GM19463 (cell line): ENCODE measurements around the gene NUFIP1.
"Not testable (repeated sequence)": the region's sequence is repeated elsewhere in the genome, so short reads cannot be mapped to it uniquely, and the experiment has no call there.

Experiments
- ATAC-seq: cut with Tn5 transposase; IDR thresholded peaks from one replicate; pipeline ENCODE4 v1.9.1; 2021; ENCODE audit warnings: mild to moderate bottlenecking, moderate library complexity; ENCODE audit not compliant: unreplicated experiment

The NUFIP1 gene

GRCh38 chr13:44989071-44989889, at the start of gene NUFIP1, which contains the start of gene GPALPP1:
TSS of gene NUFIP1 (minus strand) at chr13:44989471. CDS start at chr13:44989436, 35 bp downstream.
TSS of gene GPALPP1 (plus strand) at chr13:44989538. CDS start at chr13:44989655, 117 bp downstream.
- peak; percentile 99 for ATAC-seq

DNA sequence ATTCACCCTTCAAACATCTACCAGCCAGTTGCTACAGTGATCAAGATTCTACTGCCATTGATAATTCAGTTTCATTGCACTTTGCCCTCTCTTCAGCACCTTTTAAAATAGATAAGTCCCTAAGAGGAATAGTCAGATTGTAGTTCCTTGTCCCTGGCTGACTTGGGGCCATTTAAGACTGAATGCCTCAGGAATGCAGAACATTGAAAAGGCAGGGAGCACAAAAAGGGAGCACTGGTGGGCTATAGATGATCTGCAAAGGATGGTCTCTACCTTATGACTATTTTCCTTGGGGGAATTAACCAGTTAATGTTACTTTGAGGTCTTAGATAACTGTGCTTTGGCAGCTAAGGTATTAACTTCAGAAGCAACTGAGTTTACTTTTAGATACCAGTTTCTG, 46.9 kb upstream of the NUFIP1 start:
- ATAC-seq = no peak

GRCh38 chr13:45034342-45034741, 45.1 kb upstream of the NUFIP1 start:
- ATAC-seq = no peak

- no peak for ATAC-seq
Observed at GRCh38 chr13:45024847-45025246, 35.6 kb upstream of the NUFIP1 start.

GRCh38 chr13:45021250-45021649, 32.0 kb upstream of the NUFIP1 start:
- ATAC-seq = no peak

DNA sequence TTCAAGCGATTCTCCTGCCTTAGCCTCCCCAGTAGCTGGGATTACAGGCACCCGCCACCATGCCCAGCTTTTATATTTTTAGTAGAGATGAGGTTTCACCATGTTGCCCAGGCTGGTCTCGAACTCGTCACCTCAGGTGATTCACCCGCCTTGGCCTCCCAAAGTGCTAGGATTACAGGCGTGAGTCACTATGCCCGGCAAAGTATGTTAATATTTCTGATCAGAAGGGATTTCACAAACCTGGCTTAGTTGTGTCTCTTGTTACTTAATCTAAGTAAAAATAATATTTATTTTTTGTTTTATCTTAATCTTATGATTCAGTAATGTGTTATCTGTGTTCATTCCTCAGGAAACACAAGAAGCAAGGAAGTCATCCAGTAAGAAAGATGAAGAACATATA, 30.7 kb upstream of the NUFIP1 start:
- ATAC-seq = not testable (repeated sequence)

- no peak for ATAC-seq
Observed at GRCh38 chr13:45016792-45017425, 27.6 kb upstream of the NUFIP1 start.

DNA sequence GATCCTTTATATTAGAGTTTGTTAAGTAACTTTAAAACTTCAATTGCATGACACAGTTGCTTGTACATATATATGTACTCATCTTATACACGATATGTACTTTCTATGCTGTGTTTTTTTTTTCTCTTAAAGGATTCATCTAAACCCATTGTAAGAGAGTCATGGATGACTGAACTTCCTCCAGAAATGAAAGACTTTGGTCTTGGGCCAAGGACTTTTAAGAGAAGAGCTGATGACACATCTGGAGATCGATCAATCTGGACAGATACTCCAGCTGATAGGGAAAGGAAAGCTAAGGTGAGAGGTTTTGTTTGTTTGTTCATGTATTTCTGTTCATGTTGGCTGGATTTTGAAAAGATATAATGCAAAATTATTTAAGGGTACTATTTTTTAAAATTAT, 26.0 kb upstream of the NUFIP1 start:
- ATAC-seq = no peak

- ATAC-seq = no peak
Observed at GRCh38 chr13:45011198-45011597, 21.9 kb upstream of the NUFIP1 start.

DNA sequence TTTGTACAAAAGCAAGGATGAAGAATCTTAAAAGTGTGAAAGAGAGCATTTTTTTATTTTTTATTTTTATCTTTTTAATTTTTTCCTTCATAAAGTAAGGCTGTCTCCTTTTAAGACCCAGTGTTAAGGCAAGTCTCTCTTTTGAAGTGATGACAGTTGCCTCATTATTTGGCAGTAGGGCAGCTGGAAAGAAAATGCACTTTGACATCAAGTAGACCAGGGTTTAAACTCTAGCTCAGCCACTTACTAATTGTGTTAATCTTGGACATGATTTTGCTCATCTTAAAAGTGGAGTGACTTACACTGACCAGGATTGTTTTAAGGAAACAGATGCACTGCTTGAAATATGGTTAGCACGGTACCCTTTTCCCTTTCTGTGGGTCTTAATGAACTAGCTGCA, 18.6 kb upstream of the NUFIP1 start:
- ATAC-seq = no peak

DNA sequence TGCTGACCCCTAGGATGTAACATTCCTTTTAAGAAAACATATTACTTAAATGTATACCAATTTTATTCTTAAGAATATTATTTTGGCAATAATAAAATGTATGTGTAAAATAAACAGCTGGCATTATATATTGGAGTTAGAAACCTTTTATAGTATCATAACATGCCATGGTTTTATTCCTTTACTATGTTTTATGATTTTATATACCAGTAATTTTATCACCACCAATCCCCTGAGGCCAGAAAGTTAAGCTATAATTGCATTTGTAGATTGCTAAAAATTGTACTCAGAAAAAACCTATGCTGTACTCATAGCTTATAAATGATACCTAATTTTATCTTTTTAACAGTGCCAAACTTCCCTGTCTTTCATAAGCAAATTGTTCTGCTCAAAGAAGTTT, 18.0 kb upstream of the NUFIP1 start:
- ATAC-seq = no peak

- ATAC-seq = no peak
Observed at GRCh38 chr13:45004096-45004495, 14.8 kb upstream of the NUFIP1 start.

- ATAC-seq = no peak
Observed at GRCh38 chr13:45003417-45003816, 14.1 kb upstream of the NUFIP1 start.

DNA sequence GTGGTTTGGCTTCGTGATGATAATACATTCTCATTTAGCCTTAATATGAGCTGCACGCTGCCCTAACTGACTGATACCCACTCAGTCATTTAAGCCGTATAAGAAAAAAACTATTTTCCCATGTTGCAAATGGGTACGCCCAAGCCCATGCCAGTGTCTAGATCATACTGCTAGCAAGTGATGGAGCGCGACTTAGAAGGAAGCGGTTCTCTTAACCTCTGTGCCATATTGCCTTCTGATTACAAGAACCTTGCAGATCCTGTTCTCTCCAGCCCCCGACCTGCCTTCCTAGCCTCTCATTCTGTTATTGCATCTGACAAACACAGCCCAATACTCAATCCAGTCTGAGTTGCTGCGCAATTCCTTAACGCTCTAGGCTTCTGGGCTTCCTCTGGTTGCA, 670 bp upstream of the NUFIP1 start:
- ATAC-seq = no peak

- ATAC-seq = no peak
Observed at GRCh38 chr13:44978328-44978727, 10.9 kb downstream of the NUFIP1 start.

DNA sequence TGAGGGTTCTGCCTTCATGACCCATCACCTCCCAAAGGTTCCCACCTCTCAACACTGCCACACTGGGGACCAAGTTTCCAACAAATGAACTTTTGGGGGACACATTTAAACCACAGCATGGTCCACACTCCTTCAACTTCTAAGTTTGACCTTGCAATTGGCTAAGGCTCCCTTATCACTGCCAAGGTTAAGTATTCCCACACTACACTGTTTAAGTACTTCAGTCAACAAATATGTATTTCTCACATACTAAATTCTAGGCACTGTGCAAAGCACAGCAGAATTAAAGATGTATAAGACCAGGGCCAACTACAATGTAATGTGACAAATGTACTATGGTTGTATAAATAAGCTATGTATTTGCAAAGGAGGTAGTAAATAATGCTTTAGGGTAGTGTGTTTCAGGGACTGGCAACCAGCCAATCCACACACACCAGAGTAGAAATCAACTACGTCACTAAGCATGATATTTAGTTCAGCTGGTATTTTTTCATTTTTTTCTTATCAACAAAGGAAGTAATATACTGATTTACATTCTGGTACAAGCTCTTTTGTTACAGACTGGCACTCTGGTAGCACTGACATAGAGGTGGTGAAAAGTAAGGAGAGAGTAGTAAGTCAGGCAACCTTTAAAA, 12.2 kb downstream of the NUFIP1 start:
- ATAC-seq = no peak

GRCh38 chr13:44976196-44976595, 13.1 kb downstream of the NUFIP1 start:
- ATAC-seq = no peak

DNA sequence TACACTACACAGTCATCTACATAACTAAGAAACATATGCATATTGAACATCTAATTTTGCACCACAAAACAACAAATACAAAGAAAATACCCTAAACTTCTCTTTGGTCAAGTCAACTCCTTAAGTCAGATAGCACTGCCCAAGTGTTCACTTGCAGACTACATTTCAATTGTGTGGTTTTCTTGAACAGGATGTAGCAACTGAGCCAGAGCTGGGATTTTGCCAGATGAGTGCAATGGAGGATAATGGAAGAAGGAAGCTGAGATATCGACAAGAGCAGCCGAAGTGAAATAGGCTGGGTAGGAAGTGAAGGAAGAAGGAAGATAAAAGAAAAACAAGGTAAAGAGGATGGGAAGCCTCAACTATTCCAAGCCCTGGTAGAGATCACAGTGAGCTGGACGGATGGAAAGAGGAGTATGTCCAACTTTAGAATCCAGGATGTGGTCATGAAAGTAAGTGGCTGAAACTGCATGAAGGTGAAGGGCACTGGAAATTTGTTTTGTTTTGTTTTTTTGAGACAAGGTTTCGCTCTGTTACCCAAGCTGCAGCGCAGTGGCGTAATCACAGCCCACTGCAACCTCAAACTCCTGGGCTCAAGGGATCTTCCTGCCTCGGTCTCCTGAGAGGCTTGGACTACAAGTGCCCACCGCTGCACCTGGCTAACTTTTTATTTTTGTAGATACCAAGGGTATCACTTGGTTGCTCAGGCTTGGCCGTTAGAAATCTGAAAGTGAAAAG, 15.0 kb downstream of the NUFIP1 start:
- peak; percentile 72 for ATAC-seq

DNA sequence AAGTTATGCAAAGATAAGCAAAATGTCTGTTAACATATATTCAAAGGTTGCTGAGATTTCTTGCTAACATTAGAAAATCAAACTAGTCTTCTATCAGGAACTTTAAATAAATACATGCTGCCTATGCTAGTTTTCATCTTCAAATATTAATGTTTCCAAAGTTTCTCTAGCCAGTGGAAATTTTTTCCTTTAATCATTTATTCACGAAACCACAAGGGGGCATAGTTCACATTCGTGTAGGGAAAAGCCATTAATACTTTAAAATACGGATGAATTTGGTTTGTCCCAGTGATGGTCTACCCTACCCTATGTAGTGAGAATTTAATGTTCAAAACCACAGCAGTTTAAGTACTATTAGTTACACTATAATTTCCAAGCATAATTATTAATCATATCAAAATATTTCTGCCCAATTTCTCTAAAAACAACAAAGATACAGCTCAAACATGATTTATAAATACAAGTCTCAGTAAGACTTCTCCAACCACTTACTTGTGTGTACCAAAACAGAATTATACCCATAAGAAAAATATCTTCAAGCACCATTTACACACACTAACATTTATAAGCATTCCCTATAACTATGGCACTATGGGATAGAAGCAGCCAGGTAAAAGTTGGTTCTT, 16.2 kb downstream of the NUFIP1 start:
- no peak for ATAC-seq

GRCh38 chr13:44971656-44972595, 17.3 kb downstream of the NUFIP1 start:
- no peak for ATAC-seq
